GM18499 (cell line): ENCODE data around the gene ZSWIM9.

ENCODE experiments used
- ATAC-seq: cut with Tn5 transposase; IDR thresholded peaks from one replicate; pipeline ENCODE4 v1.9.1; 2021; ENCODE audit warnings: moderate number of reproducible peaks; ENCODE audit not compliant: insufficient read depth, unreplicated experiment

ZSWIM9 gene

DNA sequence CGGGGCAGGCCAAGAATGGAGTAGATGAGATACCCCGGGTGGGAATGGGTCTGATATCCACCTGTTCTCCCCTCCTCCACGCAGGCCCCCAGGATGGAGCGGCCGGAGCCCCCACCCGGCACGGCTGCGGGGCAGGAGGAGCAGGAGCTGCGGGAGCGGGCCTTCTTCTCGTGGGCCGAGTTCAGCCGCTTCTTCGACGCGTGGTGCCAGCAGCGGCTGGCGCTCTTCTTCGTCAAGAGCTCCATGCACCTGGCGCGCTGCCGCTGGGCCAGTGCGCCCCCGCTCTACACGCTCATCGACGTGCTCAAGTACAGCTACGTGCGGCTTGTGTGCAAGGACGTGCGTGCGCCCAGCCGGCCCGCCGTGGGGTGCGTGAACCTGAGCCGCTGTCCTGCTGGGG, 1.2 kb downstream of the ZSWIM9 start:
- no peak for ATAC-seq

DNA sequence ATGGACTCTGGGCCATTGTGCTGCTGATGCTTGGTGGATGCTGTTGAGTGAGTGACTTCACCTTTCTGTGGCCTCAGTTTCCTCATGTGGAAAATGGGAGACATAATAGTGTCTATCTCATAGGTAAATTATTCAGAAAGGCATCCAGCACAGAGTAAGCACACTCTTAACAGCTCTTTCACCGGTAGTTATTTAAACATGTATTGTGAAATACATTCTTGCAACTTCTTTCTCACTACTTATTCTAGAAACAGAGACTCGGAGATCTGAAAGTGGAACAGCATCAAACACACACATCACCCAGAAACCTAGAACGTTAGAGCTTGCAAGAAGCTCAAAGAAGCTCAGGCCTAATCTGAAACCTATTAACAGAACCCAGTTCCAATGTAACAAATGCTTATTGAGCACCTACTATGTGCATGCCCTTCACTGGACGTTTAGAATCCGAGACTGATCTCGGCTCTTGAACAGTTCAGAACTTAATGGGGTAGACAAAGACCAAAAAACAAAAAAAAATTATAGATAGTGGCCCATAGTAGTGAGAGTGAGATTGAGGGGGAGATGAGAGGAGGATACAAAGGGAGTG, 4.1 kb downstream of the ZSWIM9 start:
- ATAC-seq: no peak

DNA sequence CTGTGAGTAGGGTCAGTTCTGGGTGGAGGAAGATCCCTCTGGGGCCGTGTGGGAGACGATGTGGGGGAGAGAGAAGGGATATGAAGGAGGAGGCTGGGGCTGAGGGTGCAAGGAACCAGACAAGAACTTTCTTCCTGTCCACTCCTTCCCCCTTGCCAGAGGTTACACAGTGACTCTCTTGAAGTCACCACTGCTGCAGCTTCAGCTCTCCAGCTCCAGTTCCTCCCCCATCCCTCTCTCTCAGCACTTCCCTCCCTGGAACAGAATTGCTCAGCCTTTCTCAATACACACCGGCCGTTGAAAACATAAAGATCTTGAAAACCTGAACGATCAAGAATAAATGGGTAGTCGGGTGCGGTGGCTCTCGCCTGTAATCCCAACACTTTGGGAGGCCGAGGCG, 5.1 kb downstream of the ZSWIM9 start:
- ATAC-seq: no peak

DNA sequence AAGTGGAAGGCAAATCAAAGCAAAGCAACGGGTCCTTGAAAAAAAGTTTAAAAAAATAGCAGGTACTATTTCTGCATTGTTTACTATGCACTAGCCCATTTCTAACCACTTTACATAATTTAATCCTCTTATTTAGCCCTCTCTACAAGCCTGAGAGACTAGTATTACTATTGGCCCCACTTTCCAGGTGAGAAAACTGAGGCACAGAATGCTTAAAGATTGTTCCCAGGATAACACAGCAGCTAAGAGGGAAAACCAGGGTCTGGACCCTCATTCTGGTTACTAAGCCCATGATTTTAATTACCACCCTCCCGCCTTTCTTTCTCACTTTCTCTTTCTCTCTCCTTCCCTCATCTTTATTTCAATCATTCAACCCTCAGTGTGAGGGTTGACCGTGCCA, 5.7 kb downstream of the ZSWIM9 start:
- no peak for ATAC-seq

DNA sequence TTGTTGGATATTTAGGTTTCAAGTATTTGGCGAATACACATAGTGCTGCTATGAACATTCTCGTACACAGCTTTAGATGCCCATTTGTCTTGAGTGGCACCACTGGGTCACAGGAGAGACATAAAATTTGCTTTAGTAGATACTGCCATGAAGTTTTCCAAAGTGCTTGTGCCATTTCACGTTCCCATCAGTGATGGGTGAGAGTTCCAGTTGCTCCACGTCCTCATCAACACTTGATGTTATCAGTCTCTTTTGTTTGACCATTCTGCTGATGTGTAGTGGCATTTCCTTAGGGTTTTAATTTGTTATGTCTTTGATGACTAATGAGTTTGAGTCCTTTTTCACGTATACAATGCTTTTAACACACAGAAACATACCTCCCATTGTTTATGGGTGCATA, 11.0 kb downstream of the ZSWIM9 start:
- ATAC-seq: no peak

DNA sequence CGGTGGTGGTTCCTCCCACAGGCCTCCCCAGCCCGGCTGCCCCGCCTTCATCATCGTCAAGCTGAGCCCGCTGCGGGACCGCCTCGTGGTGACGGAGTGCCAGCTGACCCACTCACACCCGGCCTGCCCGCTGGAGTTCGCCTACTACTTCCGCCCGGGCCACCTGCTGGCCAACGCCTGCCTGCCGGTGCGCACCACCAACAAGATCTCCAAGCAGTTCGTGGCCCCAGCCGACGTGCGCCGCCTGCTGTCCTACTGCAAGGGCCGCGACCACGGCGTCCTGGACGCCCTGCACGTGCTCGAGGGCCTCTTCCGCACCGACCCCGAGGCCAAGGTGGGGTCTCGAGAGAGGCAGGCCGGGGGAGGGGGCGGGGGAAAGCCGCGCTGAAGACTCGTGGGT, 12.0 kb downstream of the ZSWIM9 start:
- ATAC-seq: no peak

DNA sequence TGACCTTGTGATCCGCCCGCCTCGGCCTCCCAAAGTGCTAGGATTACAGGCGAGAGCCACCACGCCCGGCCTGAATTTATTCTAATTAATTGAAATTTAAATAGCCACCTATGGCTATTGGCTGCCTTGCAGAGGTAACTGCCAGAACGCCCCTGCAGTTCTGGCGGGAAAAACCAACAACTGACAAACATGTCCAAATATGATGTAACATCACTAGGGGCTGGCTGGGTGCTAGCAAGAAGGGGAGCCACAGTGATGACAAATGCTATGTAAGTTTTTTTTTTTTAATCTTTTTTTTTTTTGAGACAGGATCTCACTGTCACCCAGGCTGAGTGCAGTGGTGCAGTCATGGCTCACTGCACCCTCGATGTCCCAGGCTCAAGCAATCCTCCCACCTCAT, 12.9 kb downstream of the ZSWIM9 start:
- ATAC-seq: no peak

DNA sequence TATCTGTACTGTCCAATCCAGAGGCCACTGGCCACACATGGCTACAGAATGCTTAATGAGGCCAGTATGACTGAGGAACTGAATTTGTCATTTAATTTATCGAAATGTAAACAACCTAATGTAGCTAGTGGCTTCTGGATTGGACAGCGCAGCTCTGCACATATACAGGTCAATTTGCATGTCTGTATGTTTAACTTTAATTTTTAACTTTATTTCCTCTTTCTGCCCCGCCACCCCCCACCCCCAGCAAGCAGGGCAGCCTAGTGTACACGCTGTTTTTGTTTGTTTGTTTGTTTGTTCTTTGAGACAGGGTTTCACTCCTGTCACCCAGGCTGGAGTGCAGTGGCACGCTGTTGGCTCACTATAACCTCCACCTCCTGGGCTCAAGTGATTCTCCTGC, 15.5 kb downstream of the ZSWIM9 start:
- ATAC-seq: no peak

DNA sequence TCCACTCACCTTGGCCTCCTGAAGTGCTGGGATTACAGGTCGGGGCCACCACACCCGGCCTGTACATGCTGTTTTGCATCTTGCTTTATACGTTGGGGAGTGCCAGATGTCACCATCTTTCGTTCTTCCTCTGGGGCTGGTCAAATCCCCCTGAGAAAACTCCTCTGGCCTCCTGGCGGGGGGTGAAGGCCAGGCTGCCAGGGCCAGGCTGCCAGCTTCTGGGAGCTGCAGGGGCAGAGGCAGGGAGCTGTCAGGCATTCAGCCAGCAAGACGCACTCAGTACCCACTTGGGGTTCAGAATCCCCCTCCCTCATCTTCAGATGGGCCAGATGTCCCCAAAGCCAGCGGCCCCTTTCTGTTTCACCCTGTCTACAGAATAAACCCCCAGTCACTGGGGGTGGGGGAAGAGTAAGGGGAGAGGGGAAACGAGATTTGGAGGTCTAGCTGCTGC, 16.1 kb downstream of the ZSWIM9 start:
- no peak for ATAC-seq

DNA sequence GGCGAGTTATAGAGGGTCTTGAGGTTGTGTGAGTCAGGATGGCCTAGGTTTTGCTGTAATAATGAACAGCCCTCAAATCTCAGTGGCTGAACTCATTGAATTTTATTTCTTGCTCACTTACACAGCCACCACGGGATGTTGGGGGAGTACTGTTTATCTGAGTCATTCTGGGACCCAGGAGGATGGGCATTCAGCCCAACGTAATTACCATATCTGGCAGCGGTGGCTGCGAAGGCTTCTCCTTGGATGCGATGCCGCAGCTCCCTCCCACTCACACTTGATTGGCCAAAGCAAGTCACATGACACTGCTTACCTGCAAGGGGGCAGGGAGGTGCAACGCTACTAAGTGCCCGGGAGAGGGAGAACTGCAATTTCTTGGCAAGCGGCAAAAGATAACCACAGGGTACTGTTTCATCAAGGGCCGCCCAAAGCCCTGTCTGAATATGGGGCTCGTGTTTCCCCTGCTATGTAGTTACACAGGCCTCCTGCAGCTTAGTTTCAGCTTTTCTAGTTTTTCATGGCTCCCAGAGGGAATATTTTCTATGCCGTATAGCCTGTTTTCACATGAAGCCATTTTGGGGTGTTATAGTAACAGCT, 19.9 kb downstream of the ZSWIM9 start:
- no peak for ATAC-seq

DNA sequence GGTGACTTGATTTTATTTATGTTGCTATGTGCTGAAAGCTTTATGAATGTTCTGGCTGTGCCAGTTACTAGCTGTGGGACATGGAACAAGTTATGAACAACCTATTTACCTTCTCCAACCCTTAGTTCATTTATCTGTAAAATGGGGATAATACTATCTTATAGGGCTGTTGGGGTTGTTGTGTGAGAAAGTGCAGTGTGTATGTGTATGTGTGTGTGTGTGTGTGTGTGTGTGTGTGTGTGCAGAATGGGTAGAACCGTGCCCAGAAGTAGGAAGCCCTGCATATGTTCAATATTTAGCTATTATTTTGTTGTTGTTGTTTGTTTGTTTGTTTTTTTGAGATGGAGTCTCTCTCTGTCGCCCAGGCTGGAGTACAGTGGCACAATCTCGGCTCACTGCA, 20.4 kb downstream of the ZSWIM9 start:
- ATAC-seq: no peak

DNA sequence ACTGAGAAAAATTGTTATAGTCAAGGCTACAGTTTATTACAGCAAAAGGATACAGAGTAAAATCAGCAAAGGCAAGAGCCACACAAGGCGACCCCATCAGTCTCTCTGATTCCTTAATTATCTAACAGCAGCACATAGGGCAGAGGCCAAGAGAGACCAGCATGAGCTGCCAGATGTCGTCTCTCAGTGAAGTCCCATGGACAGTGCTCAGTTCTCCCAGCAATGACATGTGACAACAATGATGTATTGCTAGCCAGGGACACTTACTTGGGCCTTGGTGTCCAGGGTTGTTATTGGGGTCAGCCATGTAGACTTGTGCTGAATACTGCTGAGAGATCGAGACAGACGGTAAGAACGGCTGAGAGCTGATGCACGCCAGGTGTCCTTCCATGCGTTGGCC, 22.3 kb downstream of the ZSWIM9 start:
- no peak for ATAC-seq

DNA sequence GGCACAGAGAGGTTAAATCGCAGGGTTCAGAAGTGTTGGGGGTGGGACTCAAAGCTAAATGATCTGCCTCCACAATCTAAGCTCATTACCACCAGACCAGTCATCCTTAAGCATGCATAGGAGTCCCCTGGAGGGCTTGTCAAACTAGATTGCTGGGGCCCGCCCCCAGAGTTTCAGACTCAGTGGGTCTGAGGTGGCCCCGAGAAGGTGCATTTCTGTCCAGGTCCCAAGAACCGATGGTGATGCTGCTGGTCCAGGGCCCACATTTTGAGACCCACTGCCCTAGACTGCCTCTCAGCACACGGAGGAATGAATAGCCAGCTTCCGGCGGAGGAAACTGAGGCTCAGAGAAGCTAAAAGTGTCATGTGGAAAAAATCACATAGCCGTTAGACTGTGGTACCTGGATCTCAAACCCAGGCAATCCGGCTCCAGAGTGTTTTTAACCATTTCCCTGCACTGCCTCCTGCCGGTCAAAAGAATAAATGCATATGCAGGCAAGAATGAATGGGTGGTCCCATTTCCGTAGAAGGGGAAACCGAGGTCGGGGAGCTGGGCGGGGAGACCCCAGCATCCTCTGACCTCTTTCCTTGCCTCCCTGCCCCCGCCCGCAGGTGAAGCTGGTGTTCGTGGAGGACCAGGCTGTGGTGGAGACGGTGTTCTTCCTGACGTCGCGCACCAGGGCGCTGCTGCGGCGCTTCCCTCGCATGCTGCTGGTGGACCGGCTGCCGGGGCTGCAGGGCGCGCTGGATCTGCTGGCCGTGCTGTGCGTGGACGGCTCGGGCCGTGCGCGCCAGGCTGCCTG, 23.8 kb downstream of the ZSWIM9 start:
- no peak for ATAC-seq

DNA sequence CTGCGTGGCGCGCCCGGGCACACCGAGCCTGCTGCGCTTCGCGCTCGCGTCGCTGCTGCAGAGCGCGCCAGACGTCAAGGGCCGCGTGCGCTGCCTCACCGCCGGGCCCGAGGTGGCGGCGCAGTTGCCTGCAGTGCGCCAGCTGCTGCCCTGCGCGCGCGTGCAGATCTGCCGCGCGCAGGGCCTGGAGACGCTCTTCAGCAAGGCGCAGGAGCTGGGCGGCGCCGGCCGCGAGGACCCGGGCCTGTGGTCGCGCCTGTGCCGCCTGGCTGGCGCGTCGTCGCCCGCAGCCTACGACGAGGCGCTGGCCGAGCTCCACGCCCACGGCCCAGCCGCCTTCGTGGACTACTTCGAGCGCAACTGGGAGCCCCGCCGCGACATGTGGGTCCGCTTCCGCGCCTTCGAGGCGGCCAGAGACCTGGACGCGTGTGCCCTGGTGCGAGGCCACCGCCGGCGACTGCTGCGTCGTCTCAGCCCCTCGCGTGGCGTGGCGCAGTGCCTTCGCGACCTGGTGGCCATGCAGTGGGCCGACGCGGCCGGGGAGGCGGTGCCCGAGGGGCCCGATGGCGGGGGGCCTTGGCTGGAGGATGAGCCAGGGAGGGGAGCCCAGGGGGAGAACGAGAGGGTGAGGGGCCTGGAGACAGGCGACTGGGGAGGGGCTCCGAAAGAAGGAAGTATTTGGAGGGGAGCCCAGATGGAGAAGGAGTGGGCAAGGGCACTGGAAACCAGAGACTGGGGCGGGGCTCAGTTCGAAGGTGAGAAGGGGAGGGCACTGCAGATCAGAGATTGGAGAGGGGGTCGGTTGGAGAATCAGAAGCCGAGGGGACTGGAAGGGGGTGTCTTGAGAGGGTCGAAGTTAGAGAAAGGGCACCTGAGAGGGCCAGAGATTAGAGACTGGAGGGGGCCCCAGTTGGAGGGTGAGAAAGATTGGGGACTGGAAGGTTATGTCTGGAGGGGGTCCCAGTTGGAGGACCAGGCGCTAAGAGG, 24.7 kb downstream of the ZSWIM9 start:
- ATAC-seq: no peak

DNA sequence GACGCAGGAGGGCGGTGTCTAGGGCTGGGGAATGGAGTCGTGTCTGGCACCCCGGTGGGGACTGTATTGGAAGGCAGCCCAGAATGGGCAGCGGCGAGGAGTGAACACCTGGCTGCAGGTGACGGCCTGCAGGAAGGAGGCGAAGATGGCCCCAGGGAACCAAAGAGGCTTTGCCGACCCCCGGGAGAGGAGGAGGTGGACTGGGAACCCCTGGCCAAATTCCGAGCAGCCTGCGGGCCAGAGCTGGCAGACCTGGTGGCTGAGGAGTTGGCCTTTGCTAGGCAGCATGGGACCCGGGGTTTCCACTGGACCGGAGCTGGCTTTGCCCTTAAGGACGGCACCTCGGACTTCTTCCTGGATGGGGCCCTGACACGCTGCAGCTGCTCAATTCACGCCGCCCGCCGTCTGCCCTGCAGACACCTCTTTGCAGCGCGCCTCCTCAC, 25.9 kb downstream of the ZSWIM9 start:
- ATAC-seq: no peak

DNA sequence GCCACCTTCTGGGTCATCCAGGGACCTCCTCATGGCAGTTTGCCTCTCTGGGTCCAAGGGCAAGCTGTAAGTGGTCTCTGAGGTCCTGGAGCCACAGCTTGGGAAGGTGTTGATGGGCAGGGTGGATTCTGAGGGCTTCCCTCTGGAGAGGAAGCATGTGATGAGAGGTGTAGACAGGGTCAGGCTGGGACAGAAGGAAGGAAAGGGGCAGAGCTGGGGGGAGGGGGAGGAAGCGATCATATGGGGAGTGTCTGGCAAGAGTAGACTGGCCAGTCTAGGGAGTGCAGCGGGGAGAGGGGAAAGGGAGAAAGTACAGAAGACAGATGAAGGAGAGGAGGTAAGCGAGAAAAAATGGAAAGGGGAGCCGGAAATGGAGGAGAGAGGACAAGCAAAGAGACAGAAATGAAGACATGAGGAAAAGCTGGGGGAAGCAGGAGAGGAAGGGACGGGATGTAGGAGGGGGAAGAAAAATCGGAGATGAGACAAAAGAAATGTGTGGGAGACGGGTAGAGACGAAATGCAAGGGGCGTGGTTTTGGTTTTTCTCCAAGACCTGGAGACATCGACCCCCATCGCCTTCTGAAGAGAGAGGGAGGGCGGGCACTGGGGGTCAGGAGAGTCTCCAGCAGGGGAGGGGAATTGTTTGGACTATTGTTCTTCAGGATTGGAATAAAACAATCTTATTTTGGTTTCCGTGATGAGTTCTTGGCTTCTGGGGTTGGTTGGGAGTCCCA, 26.6 kb downstream of the ZSWIM9 start:
- no peak for ATAC-seq

DNA sequence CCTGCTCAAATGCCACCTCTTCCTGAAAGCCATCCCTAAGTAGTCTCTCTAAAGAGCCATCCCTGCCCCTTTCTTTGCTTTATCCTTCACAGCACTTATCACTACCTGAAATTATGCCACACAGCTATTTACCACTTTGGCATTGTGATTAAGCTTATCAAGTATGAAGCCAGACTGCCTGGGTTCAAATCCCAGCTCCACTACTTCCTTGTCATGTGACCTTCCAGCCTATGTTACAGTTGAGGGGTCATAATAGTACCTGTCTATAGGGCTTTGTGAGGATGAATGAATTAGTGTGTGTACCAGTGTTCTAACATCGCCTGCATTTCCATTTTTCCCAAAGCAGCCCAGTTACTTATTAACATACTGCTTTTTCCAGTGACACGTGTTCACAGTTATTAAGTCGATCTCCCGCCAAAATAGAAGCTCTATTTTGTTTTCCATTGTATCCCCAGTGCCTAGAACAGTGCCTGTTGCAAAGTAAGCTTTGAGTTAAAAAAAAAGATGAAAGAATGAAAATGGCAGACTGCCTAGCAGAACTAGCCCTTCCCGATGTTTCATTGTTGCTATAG, 32.8 kb downstream of the ZSWIM9 start:
- no peak for ATAC-seq

DNA sequence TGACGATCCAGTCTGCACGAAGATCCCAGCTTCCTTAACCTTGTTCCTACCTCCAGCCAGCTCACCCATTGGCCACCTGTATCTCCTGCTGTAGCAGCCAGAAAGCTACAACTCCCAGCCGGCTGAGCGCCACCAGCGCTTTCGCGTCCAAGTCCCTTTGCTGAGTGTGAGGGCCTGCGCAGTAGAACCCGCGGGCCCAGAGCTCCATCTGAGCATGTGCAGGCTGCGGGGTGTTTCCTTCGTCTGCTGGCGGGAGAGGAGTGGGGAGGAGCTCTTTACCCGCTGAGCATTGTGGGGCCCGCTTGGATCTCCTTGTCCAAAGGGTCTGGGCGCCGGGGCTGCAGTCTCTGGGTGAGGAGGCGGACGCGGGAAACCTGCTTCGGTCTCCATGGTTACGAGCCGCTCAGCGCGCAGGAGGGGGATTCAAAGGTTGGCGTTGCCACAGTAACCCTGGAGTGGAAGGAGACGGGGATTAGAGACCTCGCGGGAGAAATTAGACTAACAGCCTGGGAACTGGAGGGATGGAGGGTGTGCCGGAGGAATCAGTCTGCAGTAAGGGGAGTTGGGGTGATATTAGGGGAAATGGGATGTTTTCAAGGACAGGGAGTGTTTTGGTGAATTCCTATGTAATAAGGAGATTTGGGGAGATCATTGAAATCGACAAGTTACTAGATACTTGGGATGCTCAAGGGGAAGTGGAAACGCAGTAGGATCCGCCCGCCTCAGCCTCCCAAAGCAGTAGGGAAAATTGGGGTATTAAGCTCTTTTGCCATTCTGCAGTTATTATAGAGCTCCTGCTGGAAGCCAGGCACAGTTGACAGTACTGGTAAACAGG, 33.5 kb downstream of the ZSWIM9 start:
- ATAC-seq: no peak
